ENCODE results near the gene PDZRN3. TPM values are rescaled to one million over a fixed set of nuclear protein-coding genes. Genes with fewer than 3 reads are reported as not detected.
A peak's percentile ranks its signal among the peaks of the same experiment; 100 is the strongest.

PDZRN3 gene
- total and polyA plus RNA-seq, 2 donors from 2014 or later = 9.5 to 13.2 TPM

DNA sequence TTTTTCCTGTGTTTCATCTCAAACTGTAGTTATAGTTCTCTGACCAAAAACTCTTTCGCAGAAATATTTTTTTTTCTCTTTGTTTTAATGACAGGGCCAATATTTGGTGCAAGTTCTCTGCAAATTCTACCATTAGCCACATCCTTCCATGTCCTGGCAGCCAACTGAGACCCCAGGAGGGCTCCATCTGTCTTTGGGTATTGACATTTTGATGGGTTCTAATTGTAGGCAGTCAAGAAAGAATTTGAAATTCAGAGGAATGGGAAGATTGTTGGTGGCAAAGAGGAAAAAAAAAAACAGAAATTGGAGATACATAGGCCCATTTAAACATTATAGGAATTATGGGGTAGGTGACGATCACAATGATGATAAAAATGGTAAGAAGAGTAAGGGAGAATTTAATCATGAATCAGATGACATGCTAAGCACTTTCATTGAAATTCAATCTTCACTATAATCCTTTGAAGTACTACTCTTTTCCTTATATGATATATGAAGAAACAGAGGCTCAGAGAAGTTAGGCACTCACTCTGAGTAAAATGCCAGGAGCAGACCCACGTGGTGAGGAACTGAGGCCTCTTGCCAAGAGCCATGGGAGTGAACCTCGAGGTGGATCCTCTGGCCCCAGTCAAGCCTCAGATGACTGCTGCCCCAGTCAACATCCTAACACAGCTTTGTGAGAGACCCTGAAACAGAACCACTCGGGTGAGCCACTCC is 151.4 kb downstream of the PDZRN3 start:
- TF ChIP-seq, protein P1, sequence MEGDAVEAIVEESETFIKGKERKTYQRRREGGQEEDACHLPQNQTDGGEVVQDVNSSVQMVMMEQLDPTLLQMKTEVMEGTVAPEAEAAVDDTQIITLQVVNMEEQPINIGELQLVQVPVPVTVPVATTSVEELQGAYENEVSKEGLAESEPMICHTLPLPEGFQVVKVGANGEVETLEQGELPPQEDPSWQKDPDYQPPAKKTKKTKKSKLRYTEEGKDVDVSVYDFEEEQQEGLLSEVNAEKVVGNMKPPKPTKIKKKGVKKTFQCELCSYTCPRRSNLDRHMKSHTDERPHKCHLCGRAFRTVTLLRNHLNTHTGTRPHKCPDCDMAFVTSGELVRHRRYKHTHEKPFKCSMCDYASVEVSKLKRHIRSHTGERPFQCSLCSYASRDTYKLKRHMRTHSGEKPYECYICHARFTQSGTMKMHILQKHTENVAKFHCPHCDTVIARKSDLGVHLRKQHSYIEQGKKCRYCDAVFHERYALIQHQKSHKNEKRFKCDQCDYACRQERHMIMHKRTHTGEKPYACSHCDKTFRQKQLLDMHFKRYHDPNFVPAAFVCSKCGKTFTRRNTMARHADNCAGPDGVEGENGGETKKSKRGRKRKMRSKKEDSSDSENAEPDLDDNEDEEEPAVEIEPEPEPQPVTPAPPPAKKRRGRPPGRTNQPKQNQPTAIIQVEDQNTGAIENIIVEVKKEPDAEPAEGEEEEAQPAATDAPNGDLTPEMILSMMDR (IDR thresholded peaks at IDR 0.05; ENCODE audit: borderline replicate concordance, extremely low read depth, insufficient read depth) = no peak
- intact Hi-C loops (cut with DNase I) = no loop called here
- DNase-seq (no peak), FAIRE-seq (no peak)
- Histone ChIP-seq H3K9ac (ENCODE audit: low read length in 3 of 3) (no peak overlapping the region), H3K9me3 (ENCODE audit: control insufficient read depth in 2 of 3, insufficient read depth in 1 of 3, low read length in 3 of 3) (no peaks in the 10 kb centered on the region), H3K27ac (ENCODE audit: low read depth in 2 of 2, low read length in 2 of 2) (no peak overlapping the region), H3K27me3 (ENCODE audit: control insufficient read depth, insufficient read depth, low read length) (no peaks in the 10 kb centered on the region), H3K4me3 (ENCODE audit: low read length in 3 of 3) (no peak overlapping the region), H3K36me3 (ENCODE audit: control insufficient read depth in 2 of 3, insufficient read depth in 3 of 3, low read length in 3 of 3) (no peaks in the 10 kb centered on the region), H3K4me1 (ENCODE audit: control insufficient read depth in 2 of 3, insufficient read depth in 2 of 3, low read depth in 1 of 3, low read length in 3 of 3) (no peaks in the 10 kb centered on the region)

DNA sequence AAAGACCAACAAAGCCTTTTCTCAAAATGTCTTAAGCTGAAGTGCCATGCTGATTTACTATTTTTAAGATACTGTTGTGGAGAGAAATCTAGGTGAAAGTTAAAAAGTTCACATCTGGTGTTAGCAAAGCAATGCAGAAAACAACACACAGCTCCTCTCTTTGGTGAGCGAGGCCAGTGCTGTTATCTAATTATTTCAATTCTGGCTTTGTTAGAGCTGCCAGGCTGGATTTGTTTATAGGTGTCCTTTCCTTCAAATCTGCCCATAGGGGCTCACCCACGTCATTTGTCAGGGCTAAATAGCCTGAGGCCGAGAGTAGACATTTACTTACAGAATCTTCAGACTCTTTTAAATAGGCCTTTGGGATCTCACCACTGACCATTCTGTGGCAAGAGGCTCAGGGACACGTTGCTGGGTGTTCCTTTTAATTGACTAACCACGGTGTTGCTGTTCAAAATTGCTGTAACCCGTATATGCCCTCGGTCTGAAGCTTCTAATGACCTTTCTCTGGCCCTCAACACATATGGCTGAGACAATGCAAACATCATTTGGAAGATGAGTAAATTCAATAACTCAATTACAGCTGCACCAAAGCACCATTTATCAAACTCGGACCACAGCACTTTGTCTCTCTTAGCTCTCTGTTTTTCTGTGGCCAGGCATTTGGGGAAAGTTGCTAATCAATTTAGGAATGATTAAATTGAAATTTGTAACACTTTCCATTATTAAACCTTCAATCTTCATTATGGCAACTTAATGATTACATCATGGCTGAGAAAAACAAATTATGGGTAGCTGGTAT is 152.6 kb downstream of the PDZRN3 start:
- Histone ChIP-seq H3K9ac (ENCODE audit: low read length in 3 of 3) (no peak overlapping the region), H3K36me3 (ENCODE audit: control insufficient read depth in 2 of 3, insufficient read depth in 3 of 3, low read length in 3 of 3) (no peaks in the 10 kb centered on the region), H3K27me3 (ENCODE audit: control insufficient read depth, insufficient read depth, low read length) (no peaks in the 10 kb centered on the region), H3K4me1 (ENCODE audit: control insufficient read depth in 2 of 3, insufficient read depth in 2 of 3, low read depth in 1 of 3, low read length in 3 of 3) (no peaks in the 10 kb centered on the region), H3K9me3 (ENCODE audit: control insufficient read depth in 2 of 3, insufficient read depth in 1 of 3, low read length in 3 of 3) (no peaks in the 10 kb centered on the region), H3K27ac (ENCODE audit: low read depth in 2 of 2, low read length in 2 of 2) (no peak overlapping the region), H3K4me3 (ENCODE audit: low read length in 3 of 3) (no peak overlapping the region)
- peak in 1 of 5 donors; percentile 46 for DNase-seq
- no peak for FAIRE-seq
- TF ChIP-seq, protein P1 (IDR thresholded peaks at IDR 0.05; ENCODE audit: borderline replicate concordance, extremely low read depth, insufficient read depth) = no peak
- intact Hi-C loops (cut with DNase I) = no loop called here

DNA sequence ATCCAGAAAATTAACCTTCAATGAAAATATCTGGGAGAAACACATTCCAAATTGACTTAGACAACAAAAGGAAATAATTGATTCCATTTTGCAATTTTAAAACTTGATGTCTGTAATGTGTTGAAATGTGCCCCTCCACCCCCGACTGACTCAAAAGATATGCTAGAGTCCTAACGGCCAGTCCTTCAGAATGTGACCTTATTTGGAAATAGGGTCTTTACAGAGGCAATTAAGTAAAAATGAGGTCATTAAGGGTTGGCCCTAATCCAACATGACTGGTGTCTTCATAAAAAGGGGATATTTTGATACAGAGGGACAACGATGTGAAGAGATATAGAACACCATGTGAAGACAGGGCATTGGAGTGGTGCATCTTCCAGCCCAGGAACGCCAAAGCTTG is 153.9 kb downstream of the PDZRN3 start:
- Histone ChIP-seq H3K4me3 (ENCODE audit: low read length in 3 of 3) (no peak overlapping the region), H3K27me3 (ENCODE audit: control insufficient read depth, insufficient read depth, low read length) (no peaks in the 10 kb centered on the region), H3K9ac (ENCODE audit: low read length in 3 of 3) (no peak overlapping the region), H3K27ac (ENCODE audit: low read depth in 2 of 2, low read length in 2 of 2) (no peak overlapping the region), H3K36me3 (ENCODE audit: control insufficient read depth in 2 of 3, insufficient read depth in 3 of 3, low read length in 3 of 3) (no peaks in the 10 kb centered on the region), H3K9me3 (ENCODE audit: control insufficient read depth in 2 of 3, insufficient read depth in 1 of 3, low read length in 3 of 3) (no peaks in the 10 kb centered on the region), H3K4me1 (ENCODE audit: control insufficient read depth in 2 of 3, insufficient read depth in 2 of 3, low read depth in 1 of 3, low read length in 3 of 3) (no peaks in the 10 kb centered on the region)
- intact Hi-C loops (cut with DNase I) = no loop called here
- no peak for FAIRE-seq
- TF ChIP-seq, protein P1 (IDR thresholded peaks at IDR 0.05; ENCODE audit: borderline replicate concordance, extremely low read depth, insufficient read depth) = no peak
- no peak for DNase-seq
